ENCODE data around the gene PHTF1.

PHTF1 gene

GRCh38 chr1:113779542-113779941 lies 20.3 kb upstream of the PHTF1 start:
- no peak for DNase-seq (ENCODE audit: low spot score)
- no peak for TF ChIP-seq CTCF (IDR thresholded peaks at IDR 0.05; ENCODE audit: extremely low read depth, insufficient read depth, missing control alignments)
- in situ Hi-C loops (cut with MboI; ENCODE audit: low pct_unique_long_range_greater_than_20kb, low sequenced_read_pairs, unreplicated experiment): no loop called here

- in situ Hi-C loops (cut with MboI; ENCODE audit: low pct_unique_long_range_greater_than_20kb, low sequenced_read_pairs, unreplicated experiment): no loop called here
- TF ChIP-seq CTCF (IDR thresholded peaks at IDR 0.05; ENCODE audit: extremely low read depth, insufficient read depth, missing control alignments): no peak
- no peak for DNase-seq (ENCODE audit: low spot score)
These were observed 18.3 kb upstream of the PHTF1 start for GRCh38 chr1:113777561-113777960.

- no peak for TF ChIP-seq CTCF (IDR thresholded peaks at IDR 0.05; ENCODE audit: extremely low read depth, insufficient read depth, missing control alignments)
- in situ Hi-C loops (cut with MboI; ENCODE audit: low pct_unique_long_range_greater_than_20kb, low sequenced_read_pairs, unreplicated experiment): no loop called here
- no peak for DNase-seq (ENCODE audit: low spot score)
These were observed 10.7 kb upstream of the PHTF1 start for GRCh38 chr1:113770031-113770430.

DNA sequence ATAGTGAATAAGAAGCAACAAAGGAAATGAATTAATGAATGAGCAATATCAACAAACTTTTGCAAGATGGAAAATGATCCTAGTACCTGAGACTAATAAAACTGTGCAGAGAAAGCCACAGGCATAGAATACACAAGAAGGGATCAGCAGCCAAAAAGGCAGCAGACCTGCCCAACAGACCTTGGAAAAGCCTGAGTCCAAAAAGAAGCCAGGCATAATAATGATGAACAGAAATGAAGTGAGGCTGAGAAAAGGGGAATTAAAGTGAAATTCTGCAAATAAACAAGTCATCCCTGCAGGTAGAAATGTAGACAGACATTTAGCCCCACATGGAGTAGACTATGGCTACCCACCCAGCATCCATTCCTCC lies 10.3 kb upstream of the PHTF1 start:
- DNase-seq (ENCODE audit: low spot score): no peak
- in situ Hi-C loops (cut with MboI; ENCODE audit: low pct_unique_long_range_greater_than_20kb, low sequenced_read_pairs, unreplicated experiment): no loop called here
- TF ChIP-seq CTCF (IDR thresholded peaks at IDR 0.05; ENCODE audit: extremely low read depth, insufficient read depth, missing control alignments): no peak

DNA sequence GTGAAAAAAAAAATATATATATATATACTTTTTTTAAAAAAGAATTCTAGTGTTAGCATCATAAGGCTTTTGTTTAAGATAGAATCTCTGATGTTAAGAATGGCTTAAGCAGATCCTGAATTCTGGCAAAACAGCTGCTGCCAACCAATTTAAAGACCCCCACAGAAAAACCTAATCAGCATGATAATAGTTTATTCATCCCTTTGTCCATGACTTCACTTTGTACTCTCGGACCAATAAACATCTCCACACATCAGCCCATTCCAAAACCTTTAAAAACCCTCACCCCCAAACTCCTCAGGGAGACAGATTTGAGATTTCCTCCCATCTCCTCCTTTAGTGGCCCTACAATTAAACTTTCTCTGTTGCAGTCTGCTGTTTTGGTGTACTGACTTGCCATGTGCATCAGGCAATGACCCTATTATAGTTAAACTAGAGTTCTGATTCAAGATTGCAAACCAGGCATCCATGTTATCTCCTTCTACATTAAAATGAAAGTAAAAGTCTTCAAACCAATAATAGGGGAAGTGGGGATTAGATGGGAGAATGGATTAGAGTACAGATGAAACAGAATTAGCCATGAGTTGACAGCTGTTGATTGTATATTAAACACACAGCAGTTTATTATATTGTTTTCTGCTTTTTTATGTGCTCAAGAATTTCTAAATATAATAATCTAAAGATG lies 9.8 kb upstream of the PHTF1 start:
- in situ Hi-C loops (cut with MboI; ENCODE audit: low pct_unique_long_range_greater_than_20kb, low sequenced_read_pairs, unreplicated experiment): no loop called here
- no peak for DNase-seq (ENCODE audit: low spot score)
- no peak for TF ChIP-seq CTCF (IDR thresholded peaks at IDR 0.05; ENCODE audit: extremely low read depth, insufficient read depth, missing control alignments)

DNA sequence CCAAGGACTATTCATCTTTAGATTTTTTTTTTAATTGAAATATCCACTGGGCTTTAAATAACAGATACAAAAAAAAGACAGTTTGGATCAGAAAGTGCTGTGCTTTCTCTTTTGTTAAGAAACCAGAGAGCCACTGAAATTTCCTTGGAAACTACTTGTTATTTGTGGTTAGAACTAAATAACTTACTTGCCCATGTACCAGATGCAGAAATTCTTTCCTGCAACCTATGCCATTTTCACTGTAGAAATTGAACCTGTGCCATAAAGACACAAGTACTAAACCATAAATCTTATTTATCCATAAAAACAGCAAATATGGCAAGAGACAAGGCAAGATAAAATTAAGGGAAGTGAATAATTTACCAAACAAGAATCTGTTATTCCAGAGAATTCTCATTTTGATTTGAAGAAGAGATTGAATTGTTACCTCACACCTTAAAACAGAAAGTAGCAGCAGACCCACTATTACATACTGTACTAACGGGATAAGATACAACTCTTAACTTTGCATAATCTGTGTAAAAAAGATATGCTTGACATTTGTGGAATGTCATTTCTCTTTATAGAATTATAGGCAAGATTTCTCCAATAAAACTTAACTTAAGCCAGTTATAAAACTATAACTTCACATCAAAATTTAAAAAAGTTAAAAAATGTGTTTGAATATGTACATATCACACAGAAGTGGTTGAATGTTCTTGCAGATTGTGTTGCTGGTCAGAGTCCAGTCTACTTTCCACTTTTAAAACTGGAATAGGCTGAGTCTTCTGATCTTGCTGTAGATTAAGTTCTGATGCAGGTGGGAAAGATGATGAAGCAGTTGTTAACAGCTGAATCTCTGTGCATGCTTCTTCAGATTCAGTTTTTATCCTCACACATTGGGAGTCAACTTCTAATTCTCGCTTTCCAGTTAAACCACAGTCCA lies 6.3 kb upstream of the PHTF1 start:
- in situ Hi-C loops (cut with MboI; ENCODE audit: low pct_unique_long_range_greater_than_20kb, low sequenced_read_pairs, unreplicated experiment): no loop called here
- TF ChIP-seq CTCF (IDR thresholded peaks at IDR 0.05; ENCODE audit: extremely low read depth, insufficient read depth, missing control alignments): no peak
- no peak for DNase-seq (ENCODE audit: low spot score)
